ENCODE data around the gene SLC32A1.

The SLC32A1 gene

DNA sequence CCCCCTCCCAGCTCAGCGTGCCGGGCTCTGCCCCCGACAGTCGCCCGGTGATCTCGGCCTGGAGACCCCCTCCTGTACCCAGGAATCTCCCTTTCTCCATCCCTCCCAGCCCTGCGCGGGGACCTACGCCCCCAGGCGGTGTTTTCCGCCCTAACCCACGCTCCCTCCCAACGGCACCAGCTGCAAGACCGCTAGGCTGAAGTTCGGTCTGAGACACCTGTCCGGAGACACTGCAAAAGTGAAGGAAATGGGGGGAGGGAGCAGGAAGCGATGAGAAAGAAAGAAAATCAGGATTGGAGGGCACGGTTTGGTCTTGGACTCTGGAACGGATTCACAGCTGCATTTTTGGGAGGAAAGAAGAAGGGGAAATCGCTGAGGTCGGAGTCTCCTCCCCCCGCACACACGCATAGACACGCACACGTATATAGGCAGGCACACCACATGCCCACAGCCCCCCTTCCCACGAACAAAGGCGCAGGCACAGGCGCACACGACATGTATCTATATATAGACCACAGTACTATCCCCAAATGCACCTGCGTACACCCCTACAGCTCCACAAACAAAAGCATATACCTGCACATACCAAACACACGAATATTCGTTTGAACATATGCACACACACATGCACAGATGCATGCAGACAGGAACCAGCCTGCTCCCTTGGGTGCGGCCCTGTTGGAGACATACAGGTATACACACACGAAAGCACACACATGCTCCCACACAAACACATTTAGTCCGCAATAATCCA, 1.0 kb downstream of the SLC32A1 start:
- DNase-seq: no peak

DNA sequence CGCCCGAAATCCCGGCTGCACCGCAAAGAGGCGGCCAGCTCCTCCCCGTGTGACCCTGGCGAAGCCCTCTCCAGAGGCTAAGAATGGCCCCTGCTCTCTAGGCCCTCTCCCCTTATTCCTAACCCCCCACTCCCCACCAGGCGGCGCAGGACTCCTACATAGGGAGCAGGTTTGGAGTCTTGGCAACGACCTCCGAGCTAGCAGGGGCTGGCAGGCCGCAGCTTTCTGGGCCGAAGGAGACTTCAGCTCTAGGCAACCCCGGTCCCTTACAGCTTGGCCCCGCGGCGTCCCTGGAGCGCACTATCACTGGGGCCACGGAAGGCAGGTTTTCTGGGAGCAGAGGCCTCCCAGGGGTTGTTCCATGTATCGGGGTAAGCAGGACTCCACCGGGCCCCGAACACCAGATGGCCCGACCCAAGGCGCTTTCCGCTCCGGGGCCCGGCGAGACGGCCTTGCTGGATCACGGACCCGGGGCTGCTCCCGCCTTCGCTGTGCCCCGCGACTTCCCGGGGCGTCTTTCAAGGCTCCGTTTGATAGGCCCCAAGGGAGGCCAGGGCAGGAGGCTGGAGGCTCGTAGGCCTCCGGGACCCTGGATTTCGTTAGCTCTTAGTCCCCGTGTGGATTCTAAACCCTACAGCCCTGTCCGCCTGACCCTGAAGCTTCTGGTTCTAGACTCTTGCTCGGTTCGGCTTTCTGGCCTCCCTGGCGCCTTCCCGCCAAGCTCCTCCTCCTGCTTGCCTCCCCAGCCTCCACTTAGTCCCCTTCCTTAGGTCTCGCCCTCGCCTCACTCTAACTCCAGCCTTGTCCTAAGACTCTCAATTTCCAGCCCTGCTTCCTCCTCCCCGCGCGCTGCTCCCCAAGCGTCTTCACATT, 1.9 kb downstream of the SLC32A1 start:
- DNase-seq: no peak

DNA sequence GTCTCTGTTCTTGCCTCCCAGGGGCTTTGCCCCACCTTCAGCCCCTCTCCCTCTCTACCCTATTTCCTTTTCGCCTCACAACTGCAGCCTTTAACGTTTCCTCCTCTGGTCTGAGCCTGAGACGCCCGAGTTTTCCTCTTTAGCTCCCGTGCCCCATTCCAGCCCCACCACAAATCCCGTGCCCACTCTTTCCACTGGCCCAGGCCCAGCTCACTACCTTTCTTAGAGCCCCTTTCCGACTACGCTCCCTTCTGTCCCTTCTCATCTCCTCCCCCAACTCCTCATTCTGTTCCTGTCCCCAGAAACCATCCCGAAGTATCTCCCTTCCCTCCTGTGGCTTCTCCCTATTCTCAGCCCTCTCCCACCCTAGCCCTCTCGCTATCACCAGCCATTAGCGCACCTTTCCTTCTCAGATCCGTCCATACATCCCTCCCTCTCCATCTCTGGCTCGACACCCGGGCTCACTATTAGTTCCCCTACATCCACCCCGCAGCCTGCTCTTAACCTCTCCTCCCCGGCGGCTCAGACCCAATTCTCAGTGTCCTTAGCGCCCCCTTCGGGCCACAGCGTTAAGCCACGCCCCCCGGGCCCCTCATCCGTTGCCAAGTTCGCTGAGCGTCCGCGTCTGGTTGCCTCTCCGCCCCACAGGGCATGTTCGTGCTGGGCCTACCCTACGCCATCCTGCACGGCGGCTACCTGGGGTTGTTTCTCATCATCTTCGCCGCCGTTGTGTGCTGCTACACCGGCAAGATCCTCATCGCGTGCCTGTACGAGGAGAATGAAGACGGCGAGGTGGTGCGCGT, 2.7 kb downstream of the SLC32A1 start:
- peak; percentile 32 for DNase-seq

DNA sequence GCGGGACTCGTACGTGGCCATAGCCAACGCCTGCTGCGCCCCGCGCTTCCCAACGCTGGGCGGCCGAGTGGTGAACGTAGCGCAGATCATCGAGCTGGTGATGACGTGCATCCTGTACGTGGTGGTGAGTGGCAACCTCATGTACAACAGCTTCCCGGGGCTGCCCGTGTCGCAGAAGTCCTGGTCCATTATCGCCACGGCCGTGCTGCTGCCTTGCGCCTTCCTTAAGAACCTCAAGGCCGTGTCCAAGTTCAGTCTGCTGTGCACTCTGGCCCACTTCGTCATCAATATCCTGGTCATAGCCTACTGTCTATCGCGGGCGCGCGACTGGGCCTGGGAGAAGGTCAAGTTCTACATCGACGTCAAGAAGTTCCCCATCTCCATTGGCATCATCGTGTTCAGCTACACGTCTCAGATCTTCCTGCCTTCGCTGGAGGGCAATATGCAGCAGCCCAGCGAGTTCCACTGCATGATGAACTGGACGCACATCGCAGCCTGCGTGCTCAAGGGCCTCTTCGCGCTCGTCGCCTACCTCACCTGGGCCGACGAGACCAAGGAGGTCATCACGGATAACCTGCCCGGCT, 3.4 kb downstream of the SLC32A1 start:
- DNase-seq: peak; percentile 21

DNA sequence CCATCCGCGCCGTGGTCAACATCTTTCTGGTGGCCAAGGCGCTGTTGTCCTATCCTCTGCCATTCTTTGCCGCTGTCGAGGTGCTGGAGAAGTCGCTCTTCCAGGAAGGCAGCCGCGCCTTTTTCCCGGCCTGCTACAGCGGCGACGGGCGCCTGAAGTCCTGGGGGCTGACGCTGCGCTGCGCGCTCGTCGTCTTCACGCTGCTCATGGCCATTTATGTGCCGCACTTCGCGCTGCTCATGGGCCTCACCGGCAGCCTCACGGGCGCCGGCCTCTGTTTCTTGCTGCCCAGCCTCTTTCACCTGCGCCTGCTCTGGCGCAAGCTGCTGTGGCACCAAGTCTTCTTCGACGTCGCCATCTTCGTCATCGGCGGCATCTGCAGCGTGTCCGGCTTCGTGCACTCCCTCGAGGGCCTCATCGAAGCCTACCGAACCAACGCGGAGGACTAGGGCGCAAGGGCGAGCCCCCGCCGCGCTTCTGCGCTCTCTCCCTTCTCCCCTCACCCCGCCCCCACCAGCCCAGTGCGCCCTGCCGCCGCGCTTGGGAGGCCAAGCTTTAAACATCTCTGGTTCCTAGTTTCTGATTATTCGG, 4.0 kb downstream of the SLC32A1 start:
- no peak for DNase-seq

DNA sequence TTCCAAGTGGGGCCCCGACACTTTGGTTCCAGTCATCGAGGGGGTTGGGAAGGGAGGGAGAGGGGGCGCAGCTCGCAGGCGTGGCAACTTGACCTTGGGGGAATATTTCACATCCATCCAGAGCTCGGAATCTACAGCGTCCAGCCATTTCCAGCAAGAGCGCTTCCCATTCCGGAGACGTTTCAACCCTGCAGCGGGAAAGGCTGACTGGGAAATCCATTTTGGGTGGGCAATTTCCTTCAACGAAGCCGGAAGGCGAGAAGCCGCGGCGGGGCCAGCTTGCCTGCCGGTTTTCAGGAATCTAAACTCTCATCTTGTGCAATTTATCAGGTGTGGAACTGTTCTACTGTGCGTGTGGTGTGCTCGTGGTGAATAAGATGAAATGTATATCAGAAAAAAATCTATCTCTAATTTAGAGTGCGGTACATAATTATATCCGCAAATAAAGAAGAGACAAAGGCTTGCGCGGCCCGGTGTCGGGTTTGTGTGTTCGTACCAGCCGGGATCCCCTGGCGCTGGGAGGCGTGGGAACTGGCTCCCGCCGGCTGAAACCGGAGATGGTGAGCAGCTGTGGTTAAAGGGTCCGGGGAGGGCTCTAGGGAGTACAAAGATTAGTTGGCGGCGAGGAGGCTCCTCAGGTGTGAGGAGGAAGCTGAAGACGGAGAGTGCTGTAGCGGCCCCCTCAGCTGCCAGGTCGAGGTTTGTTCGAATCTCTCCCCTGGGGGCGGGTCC, 4.8 kb downstream of the SLC32A1 start:
- no peak for DNase-seq

DNA sequence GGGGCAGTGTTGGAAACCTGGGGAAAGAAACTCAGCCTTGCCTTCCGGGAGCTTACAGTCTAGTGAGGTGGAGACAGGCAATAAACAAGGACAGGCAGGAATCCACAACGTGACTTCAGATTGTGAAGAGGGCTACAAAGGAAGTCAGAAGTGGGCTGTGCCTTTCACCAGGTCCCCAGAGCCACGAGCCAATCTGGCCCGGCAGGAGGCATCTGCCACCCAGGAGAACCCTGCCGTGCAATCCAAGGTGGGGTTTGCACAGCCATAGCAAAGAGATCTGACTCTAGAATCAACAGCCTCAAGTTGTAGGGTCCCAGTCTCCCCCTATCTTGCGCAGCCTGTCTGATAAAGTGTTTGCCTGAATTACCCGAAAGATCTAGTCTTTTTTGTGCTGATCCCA, 5.5 kb downstream of the SLC32A1 start:
- DNase-seq: no peak

DNA sequence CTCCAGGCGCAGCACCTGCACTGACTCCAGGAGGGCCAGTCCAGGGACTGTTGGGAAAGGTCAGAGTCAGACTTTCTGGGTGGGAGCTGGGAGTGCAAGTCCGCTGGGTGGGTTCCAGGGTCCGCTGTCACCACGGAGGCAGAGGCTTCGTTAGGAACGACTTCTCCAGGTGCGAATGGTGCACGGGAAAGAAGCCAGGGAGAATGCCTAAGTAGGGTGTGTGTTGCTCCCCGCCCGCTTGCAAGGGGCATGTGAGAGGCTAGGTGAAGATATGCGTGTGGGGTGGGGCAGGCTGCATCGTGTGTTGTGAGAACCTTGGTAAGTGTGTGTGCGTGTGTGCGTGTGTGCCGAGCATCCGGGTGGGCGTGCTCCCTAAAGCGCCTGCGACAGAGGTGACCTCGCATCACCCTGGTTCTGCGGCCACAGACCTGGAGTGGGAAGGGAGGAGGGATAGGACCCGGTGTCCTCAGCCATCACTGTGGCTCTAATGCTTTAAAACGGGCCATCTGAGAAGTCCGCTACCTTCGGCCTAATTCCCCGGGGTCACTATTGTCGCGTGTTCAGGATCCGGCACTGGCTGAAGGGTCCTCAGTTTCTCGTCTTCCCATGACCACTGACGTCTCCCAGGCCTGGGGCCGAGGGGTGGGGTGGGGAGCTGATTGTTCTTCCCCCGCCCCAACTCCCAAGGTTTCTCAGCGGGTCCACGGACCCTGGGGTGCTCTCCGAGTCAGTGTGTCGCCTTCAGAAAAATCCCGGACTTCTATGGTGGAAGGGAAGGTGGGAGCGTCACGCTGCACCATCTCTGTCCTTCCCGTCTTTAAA, 6.1 kb downstream of the SLC32A1 start:
- no peak for DNase-seq

DNA sequence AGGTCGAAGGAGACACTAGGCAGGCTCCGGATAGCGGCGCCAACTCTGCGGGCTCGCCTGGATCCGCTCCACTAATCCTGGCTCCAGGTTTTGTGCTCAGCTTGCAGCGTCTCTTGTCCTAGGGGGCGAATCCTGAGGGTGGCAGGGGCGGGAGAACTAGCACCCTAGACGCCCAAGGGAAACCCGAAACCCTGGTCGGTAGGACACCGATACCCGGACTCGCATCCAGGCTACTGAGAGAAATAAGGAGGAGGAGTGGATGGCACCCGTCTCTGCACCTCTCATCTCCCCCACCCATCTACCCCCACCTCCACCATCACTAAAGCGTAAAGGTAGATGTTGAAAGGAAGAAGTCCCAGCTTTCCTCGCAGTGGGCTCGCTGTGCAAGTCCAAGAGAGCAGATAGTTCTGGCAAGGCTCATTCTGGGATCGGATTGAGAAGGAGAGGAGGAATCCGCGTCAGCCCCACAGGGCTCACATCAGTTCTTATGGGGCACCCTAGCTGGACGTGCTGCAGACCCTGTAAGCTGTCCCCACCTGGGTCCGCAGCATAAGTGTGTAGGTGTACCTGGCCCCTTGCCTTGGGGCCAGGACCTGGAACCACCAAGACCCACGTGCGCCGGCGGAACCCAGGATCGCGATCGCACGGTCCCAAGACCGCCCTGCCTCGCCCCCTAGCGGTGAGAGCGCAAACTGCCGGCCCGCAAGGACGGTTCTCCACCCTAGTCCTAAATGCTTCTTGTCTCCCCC, 6.9 kb downstream of the SLC32A1 start:
- peak; percentile 64 for DNase-seq

DNA sequence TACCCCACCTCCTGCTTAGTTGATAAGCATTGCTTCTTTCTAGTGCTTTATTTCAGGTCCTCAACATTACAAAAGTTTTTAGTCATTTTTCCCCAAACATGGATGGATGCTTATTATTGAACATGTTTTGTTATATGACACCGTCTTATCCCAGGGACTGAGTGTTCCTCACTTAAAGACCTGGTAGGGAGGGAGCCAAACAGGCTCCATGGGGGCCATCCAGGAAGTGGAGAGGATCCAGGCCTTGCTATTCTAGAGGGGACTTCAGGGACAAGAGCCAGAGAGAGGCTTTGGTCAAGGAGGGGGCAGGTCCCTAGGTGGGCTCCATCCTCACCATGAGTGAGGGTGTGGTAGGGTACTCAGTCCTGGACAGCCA, 7.4 kb downstream of the SLC32A1 start:
- no peak for DNase-seq

DNA sequence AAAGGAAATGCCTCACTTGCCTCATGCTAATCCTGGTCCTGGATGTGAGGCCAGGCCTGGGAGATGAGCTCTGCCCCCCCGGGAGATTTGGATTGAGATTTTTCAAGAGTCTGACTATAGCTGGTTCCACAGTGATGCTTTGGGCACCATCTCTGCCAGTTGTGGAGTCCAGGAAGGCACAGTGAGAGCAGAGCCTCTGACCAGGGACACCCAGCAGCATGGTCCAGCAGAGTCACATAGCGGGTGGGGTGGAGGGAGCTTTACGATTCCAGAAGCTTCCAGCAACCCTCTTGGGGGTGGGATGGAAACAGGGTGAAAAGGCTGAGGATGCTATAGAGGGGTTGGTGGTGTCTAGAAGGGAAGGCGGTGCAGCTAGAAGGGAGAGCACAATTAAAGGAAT, 8.7 kb downstream of the SLC32A1 start:
- no peak for DNase-seq

DNA sequence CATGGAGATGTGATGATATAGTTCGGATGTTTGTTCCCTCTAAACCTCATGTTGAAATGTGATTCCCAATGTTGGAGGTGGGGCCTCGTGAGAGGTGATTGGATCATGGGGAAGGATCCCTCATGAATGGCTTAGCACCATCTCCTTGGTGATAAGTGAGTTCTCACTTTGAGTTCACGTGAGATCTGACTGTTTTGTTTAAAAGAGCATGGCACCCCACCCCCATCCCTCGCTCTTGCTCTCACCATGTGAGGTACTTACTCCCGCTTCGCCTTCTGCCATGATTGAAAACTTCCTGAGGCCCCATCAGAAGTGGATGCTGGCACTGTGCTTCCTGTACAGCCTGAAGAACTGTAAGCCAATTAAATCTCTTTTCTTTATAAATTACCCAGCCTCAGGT, 10.9 kb downstream of the SLC32A1 start:
- DNase-seq: no peak

DNA sequence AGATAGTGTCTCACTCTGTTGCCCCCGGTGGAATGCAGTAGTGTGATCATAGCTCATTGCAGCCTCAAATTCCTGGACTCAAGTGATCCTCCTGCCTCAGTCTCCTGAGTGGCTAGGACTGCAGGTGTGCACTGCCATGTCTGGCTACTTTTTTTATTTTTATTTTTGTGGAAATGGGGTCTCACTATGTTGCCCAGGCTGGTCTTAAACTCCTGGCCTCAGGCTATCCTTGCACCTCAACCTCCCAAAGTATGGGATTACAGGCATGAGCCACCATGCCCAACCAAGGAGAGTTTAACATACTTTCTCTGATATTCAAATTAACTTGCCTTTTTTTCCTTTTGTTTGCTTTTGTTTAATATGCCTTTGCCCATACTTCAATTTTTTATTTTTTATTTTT, 13.6 kb downstream of the SLC32A1 start:
- DNase-seq: no peak

DNA sequence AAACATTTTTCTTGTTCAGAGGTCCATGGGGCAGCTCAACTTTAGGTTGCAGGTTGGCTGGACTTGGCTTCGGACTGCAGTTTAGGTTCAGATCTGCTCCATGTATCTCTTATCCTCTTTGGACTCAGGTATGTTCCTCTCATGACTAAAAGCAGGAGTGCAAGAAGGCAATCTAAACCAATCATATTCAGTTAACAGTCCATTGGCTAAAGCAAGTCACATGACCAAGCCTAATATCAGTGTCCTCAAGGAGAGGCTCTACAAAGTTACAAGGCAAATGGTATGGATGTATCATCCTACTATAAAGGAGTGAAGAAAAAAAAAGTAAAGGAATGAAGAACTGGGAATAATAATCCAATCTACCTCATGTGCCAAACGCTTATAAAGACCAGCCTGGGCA, 21.5 kb downstream of the SLC32A1 start:
- DNase-seq: no peak

- DNase-seq: no peak
These were observed 23.3 kb downstream of the SLC32A1 start for GRCh38 chr20:38747495-38748096.

GRCh38 chr20:38748097-38748860, 24.0 kb downstream of the SLC32A1 start, which contains the start of gene ACTR5:
ACTR5 (plus strand) TSS chr20:38748460; CDS start chr20:38748479, 19 bp downstream.
- DNase-seq: peak; percentile 96

- DNase-seq: no peak
These were observed 24.5 kb downstream of the SLC32A1 start for GRCh38 chr20:38748861-38749149.

DNA sequence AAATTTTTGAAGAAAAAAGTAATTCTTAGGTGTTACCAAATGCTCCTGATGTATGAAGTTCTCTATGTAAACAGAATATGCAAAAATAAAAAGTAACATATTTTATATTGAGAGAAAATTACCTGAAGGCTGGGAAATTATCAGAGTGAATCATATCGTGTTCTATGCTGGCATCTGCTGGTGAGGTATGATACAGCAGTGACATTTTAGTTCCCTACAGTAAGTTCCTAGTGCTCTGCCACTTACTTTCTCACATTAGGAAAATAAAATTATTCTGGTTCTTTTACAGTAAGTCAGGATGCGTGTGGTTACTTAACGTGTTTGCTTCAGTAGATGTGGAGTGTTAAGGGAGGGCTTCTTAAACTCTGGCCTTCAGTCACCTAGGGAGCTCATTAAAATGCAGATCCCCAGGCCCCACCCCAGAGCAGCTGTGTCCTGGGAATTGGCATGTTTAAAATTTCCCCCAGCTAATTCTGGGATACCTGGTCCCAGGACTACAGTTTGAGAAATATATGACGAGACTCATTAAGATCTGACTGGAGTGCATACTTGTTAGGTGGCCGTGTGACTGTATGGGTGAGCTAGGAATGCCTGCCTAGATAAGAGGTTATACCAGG, 27.2 kb downstream of the SLC32A1 start:
- no peak for DNase-seq

DNA sequence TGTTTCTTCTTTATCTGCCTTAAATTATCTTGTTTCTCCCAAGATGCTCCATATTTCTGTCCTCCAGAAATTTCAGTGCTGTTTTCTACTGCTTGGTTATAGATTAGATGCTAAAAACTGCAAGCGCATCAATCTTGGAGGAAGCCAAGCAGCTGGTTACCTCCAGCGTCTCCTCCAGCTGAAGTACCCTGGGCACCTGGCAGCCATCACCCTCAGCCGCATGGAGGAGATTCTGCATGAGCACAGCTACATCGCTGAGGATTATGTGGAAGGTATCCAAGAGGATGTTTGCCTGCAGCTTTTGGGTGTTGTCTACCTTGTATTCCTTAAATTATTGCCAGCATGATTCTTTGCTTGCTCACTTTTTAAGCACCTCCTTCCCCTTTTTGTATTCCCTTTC, 27.7 kb downstream of the SLC32A1 start:
- DNase-seq: no peak
